GM19455 (cell line): Measurements from ENCODE around the gene C4B.
"Not testable (repeated sequence)": the region's sequence is repeated elsewhere in the genome, so short reads cannot be mapped to it uniquely, and the experiment has no call there.

Experiments used
- ATAC-seq: cut with Tn5 transposase; IDR thresholded peaks from one replicate; pipeline ENCODE4 v1.9.1; 2021; ENCODE audit not compliant: unreplicated experiment

C4B gene

GRCh38 chr6:32050562-32050961 is 36.0 kb downstream of the C4B start:
- no peak for ATAC-seq

DNA sequence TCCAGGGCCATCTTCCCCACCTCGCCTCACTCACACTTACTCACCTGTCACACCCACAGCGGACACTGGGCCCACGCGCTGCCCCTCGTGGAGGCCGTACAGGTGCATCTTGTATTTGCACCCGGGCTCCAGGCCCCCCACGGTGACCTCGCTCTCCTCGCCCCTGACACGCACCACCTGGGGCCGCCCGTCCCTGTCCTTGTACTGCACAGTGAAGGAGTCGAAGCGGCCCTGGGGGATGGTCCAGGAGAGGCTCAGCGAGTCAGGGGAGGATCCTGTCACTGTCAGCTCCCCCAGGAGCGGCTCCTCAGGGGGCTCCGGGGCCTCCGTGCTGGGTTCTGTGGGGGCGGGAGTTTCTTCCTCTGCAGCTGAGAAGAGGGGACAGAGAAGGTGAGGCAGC is 38.0 kb downstream of the C4B start:
- not testable (repeated sequence) for ATAC-seq

GRCh38 chr6:32053314-32053713 is 38.7 kb downstream of the C4B start:
- not testable (repeated sequence) for ATAC-seq

DNA sequence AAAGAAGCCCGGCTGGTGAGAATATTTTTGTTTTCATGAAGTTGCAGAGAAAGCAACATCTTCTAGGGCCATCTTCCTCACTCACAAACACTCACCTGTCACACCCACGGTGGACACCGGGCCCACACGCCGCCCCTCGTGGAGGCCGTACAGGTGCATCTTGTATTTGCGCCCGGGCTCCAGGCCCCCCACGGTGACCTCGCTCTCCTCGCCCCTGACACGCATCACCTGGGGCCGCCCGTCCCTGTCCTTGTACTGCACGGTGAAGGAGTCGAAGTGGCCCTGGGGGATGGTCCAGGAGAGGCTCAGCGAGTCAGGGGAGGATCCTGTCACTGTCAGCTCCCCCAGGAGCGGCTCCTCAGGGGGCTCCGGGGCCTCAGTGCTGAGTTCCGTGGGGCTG is 41.2 kb downstream of the C4B start:
- ATAC-seq = not testable (repeated sequence)

DNA sequence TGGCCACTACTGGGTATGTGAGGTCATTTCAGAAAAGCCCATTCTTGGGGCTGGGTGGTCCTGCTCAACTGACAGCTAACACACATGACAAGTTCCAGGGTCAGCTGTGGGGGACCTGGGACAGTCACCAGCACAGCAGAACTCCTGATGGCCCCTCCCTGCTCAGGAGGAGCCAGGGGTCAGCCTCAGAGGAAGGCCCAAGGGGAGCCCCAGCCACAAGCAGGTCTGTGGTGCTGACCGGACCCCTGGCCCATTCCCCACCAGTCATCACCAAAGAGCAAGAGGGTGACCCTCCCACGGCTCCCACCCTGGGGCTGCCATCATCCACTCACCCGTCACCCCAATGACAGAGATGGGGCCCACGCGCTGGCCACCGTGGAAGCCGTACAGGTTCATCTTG is 41.7 kb downstream of the C4B start:
- ATAC-seq = no peak

- ATAC-seq = no peak
Measured at GRCh38 chr6:32057966-32058365, 43.4 kb downstream of the C4B start.

DNA sequence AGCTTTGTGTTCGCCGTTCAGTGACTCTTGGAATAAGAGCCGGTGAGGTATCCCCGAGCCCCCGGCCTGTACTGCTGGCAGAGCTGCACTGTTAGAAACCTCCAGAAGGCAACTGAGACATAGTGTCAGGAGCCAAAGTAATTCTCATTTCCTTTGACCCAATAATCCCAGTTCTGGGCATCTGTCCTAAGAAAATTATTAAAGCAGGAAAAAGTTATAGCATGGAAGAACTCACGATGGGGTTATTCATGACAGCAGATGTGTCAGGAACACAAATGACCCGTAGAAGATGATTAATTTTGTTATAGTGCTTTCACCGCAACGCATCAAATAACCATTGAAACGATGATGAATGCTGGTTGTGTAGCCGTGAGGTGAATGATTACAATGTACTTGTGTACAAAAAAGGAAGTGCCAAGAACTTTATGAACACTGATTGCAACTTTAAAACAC is 43.9 kb downstream of the C4B start:
- no peak for ATAC-seq

- ATAC-seq = no peak
Measured at GRCh38 chr6:32060966-32061655, 46.5 kb downstream of the C4B start.

DNA sequence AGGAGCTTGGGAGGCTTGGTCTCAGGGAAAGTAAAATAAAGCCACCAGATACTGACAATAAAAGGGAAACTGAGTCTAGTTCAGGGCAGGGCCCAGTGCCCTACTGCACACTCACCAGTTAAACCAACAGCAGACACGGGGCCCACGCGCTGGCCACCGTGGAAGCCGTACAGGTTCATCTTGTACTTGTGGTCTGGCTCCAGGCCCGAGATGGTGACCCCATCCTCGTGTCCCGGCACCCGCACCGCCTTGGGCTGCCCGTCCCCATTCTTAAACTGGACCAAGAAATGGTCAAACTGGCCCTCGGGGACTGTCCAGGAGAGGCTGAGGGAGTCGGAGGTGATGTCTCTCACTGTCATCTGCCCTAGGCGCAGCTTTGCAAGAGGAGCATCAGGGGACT is 50.1 kb downstream of the C4B start:
- no peak for ATAC-seq

DNA sequence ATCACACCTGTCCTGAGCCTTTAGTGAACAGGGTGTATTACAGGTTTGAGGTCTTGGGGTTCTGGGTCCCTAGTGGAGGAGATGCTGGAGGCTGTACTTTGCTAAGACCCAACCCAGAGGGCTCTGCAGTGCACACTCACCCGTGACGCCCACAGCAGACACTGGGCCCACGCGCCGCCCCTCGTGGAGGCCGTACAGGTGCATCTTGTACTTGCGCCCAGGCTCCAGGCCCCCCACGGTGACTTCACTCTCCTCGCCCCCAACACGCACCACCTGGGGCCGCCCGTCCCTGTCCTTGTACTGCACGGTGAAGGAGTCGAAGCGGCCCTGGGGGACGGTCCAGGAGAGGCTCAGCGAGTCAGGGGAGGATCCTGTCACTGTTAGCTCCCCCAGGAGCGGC is 52.9 kb downstream of the C4B start:
- ATAC-seq = not testable (repeated sequence)

DNA sequence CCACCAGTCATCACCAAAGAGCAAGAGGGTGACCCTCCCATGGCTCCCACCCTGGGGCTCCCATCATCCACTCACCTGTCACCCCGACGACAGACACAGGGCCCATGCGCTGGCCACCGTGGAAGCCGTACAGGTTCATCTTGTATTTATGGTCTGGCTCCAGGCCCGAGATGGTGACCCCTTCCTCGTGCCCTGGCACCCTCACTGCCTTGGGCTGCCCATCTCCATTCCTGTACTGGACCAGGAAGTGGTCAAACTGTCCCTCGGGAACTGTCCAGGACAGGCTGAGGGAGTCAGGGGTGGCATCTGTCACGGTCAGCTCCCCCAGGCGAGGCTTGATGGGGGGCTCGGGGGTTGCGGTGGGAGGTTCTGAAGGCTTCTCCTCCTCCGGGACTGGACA is 53.7 kb downstream of the C4B start:
- not testable (repeated sequence) for ATAC-seq

DNA sequence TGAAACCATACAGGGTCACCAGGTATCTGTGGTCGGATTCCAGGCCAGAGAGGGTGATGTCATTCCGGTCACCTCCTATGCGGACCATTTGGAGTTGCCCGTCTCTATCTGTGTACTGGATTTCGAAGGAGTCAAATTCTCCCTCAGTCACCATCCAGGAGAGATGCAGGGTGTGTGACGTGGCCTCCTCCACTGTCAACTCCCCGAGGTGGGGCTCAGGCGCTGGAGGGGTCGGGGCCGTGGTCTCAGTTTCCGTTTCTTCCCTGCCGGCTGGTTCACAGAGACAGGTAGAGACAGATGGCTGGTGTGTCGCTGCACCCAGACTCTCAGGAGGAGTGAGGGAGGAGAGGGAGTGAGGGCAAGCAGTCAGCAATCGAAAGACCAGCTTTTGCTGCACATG is 54.3 kb downstream of the C4B start:
- ATAC-seq = no peak

DNA sequence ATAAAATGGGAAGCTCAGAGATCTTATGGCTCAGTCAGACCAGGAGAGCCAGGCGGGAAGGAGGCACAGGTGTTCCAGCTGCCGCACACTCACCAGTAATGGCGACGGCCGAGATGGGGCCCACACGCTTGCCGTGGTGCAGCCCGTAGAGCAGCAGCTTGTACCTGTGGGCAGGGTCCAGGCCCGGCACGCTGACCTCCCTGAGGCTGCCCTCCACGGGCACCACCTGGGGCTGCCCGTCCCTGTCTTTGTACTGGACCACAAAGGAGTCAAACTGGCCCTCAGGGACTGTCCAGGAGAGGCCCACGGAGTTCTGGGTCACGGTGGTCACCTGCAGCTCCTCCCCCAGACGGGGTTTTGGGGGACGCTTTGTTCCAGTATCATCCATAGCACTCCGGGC is 54.9 kb downstream of the C4B start:
- ATAC-seq = no peak

DNA sequence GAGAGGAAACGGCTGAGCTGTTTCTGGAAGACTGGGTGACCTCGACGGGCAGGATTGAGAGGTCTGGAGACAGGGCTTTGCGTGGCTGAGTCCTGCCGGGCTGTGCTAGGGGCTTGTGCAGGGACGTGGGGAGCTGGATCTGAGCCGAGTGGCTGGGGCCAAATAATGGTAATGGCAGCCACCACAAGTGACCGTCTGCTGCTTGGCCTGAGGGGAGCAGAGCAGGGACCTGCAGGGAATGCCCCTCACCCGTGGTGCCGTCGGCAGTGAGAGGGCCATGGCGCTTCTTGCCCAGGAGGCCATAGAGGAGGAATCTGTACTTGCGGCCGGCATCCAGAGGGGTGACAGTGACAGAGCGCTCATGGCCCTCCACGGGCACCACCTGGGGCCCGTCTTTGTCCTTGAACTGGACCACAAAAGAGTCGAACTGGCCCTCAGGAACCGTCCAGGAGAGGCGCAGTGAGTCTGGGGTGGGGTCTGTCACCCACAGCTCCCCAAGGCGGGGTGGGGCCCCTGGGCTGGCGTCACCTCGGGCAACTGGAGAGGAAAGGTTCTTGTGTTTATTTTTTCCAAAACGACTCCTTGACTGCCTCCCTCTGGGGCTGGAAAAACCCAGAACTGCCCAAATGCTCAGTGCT is 55.4 kb downstream of the C4B start:
- no peak for ATAC-seq

DNA sequence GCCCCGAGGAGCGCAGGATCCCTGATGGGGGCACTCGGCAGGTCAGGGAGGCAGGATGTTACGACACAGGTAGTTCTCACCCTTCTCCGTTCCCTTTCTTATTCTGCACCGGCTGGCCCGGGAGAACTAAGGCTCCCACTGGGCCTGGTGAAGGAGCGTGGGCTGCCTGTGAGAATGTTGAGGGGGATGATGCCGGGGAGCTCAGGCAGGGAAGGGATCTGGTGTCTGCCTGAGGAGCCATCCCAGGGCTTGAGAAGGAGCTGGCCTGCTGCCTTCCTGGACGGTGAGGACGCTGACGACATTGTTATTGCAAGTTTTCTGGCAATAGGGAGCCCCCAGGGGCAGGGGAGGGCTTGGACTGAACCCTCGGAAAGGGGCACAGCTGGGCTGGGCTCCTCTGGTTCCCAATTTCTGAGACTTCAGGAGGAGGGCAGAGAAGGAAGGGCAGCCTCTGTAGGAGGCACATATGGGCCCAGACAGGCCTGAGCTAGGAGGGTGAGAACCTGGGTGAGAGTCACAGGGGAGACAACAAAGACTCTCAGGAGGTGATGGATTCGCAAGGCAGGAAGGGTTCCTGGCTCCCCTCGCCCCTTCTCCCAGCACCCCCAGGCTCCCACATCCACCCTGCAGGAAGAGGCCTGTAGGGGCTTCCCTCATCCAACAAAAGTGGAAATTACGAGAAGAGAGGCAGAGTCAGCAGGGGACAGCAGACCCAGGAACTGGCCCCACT is 56.4 kb downstream of the C4B start:
- no peak for ATAC-seq

DNA sequence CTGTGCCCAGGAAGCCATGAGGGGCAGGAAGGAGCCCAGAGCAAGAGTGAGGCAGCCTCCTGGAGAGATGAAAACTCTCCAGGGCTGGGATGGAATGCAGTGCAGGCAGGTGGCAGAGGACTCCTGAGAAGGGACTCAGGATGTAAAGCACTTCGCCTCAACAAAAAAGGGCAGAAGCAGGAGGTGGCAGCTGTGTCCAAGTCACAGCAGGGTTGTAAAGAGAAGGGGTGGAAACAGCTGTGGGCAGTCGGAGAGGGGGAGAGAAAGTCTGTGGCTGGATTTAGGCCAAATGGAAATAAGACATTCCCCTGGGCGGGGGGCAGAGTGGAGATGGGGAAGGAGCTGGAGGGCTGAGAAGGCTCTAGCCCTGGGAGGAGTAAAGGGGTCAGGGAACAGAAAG is 58.5 kb downstream of the C4B start:
- ATAC-seq = no peak

DNA sequence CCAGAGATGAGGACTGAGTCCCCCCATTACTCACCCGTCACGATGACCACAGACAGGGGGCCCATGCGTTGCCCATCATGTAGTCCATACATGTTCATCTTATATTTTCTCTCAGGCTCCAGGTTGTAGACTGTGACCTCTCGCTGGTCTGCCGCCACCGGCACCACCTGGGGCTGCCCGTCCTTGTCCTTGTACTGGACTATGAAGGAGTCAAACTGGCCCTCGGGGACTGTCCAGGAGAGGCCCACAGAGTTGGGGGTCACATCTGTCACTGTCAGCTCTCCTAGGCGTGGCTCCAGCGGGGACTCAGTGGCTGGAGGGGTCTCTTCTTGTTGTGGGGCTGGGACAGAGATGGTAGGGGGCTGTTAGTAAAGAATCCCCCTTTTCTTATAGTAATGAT is 59.0 kb downstream of the C4B start:
- no peak for ATAC-seq

DNA sequence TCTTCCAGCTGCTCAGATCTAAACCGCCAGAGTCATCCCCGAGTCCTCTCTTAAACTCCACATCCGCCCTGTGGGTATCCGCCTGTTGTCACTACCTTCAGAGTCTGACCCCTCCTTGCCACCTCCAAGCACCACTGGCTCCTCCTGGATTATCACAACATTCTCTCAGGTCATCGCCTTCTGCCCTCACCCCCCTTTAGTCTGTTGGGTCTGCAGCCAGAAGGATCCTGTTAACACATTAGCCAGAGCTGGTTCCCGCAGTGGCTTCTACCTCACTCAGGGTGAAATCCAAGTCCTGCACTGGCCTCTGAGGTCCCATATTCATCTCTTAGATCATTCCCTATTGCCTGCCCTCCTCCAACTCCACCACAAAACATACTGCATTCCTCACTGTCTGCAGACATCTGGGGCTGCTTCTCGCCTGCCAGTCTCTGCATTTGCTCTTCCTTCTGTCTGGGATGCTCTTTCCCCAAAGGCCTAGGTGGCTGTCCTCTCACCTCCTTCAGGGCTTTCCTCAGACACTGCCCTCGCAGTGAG is 60.5 kb downstream of the C4B start:
- ATAC-seq = no peak

DNA sequence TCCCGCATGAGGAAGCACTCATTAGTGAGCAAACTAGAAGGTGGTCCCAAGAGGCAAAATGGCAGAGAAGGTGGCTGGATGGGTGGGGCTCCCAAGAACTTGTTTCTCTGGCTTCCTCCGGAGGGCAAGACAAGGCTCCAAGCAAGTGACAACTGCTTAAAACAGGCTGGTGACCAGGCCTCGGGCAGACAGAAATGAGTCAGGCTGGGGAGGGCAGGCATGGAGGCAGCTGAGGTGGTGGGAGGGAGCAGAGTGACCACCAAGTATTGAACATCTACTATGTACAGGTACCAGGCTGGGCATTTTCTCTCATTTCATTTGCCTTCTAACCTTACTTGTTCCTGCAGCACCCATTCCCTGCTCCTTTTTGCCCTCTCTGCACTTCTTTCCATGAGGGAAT is 61.2 kb downstream of the C4B start:
- no peak for ATAC-seq

DNA sequence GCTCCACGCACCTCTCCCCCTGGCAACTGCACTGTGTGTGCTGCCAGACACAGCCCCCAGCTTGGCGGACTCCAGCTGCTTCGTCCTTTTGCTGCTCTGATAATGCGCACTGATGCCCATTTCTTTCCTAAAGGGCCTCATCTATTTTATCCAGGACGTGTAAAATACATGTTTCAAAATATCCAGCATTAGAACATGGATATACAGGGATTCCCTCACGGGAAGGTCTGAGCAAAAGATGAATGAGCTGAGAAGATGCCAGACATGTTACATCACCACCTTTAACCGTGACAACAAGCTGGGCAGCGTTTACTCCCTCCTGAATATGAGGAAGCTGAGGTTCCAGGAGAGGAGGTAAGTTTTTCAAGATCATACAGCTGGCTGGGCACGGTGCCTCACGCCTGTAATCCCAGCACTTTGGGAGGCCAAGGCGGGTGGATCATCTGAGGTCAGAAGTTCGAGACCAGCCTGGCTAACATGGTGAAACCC is 61.8 kb downstream of the C4B start:
- no peak for ATAC-seq

DNA sequence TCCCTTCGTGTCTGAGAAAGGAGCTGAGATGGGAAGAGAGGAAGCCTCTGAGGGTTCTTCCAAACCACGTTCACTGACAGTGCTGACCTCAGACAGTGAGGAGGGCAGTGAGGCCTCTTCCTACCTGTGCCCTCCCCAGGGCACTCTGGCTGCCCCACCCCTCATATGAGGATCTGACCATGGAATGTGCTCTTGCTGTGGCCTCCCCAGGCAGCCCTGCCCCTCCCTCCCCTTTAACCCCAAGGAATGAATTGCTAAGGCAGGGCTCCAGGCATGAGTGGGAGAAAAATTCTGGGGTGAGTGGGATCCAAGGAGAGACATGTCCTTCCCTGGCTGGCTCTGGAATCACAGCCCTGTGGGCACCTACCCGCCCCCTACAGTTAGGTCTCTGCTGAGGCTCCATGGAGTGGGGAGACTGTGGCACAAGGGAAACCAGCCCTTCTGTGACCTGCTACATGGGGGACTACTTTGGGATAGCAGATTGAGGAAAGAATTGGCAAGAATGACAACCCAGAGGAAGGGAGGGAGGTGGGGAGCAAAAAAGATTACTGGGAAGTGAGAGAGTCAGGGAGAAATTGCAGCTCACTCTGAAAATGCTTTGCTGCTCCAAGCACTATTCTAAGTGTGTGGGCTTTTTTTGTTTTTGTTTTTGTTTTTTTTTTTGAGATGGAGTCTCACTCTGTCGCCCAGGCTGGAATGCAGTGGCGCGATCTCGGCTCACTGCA is 65.1 kb downstream of the C4B start:
- ATAC-seq = no peak
